Left ventricle myocardium inferior (tissue), 1 donor: Measurements from ENCODE around the gene RNU6-9. TPM values are rescaled to one million over a fixed set of nuclear protein-coding genes. Genes with fewer than 3 reads are reported as not detected.

Experiments
- DNase-seq: peaks from one replicate; pipeline ENCODE4 v3.0.0-alpha.2; 2020
- H3K27ac ChIP-seq: fragments of 200-600 bp; replicated peaks from 2 replicates; pipeline ENCODE4 v1.8.0; 2021
- H3K27me3 ChIP-seq: fragments of 200-600 bp; 2 replicates; pipeline ENCODE4 v1.8.0; 2021; ENCODE audit warnings: low read depth
- H3K36me3 ChIP-seq: fragments of 200-600 bp; 2 replicates; pipeline ENCODE4 v1.8.0; 2021
- H3K4me1 ChIP-seq: fragments of 200-600 bp; 2 replicates; pipeline ENCODE4 v1.8.0; 2021
- H3K4me3 ChIP-seq: fragments of 200-600 bp; 2 replicates; pipeline ENCODE4 v1.8.0; 2021; ENCODE audit warnings: mild to moderate bottlenecking, moderate library complexity
- H3K9me3 ChIP-seq: fragments of 200-600 bp; replicated peaks from 2 replicates; pipeline ENCODE4 v1.8.0; 2021
- CTCF ChIP-seq: fragments of 200-600 bp; IDR thresholded peaks from 2 replicates; pipeline ENCODE4 v1.8.0; 2021; ENCODE audit warnings: antibody characterized with exemption, mild to moderate bottlenecking, borderline replicate concordance
- intact Hi-C: fragments of 100-400 bp; cut with micrococcal nuclease; formaldehyde crosslinking; loops from one replicate; pipeline ENCODE4 v1.11.0; 2022
- total RNA-seq: library from RNA; stranded (reverse); fragmentation: NEBNext Ultra II Directional; extraction: Animal tissue kit (Norgen Biotek cat#: 25700); gene quantifications from one replicate; pipeline ENCODE4 v1.2.1, GENCODE V29; 2021
- donor health status: DM: no; HTN: yes; CAD: no; lungs with severe emphysema.

The RNU6-9 gene
- total RNA-seq, 1 donor from 2014 or later, result not detected

GRCh38 chr19:926589-927350 lies 33.5 kb downstream of the RNU6-9 start:
- TF ChIP-seq CTCF, result no peak
- no peaks in the 10 kb centered on the region for H3K9me3 ChIP-seq
- peak overlapping the region; percentile 88 for H3K27ac ChIP-seq
- peaks cover 49% of the 10 kb centered on the region for H3K4me1 ChIP-seq
- peaks cover 7% of the 10 kb centered on the region for H3K36me3 ChIP-seq
- no peaks in the 10 kb centered on the region for H3K27me3 ChIP-seq
- intact Hi-C loops, result loop anchor here (10.0 kb wide), 1 partner anchor 162 kb away; no protein-coding TSS in a partner anchor
- peak; percentile 70 for DNase-seq
- H3K4me3 ChIP-seq, result peak overlapping the region; percentile 91

GRCh38 chr19:927351-927779 lies 34.1 kb downstream of the RNU6-9 start:
- DNase-seq, result no peak
- intact Hi-C loops, result loop anchor here (10.0 kb wide), 1 partner anchor 163 kb away; no protein-coding TSS in a partner anchor

GRCh38 chr19:927780-928401 lies 34.6 kb downstream of the RNU6-9 start:
- Histone ChIP-seq H3K4me1 (peaks cover 59% of the 10 kb centered on the region), H3K36me3 (peaks cover 7% of the 10 kb centered on the region), H3K27ac (peak overlapping the region; percentile 88), H3K9me3 (no peaks in the 10 kb centered on the region), H3K27me3 (no peaks in the 10 kb centered on the region), H3K4me3 (peak overlapping the region; percentile 91)
- intact Hi-C loops, result loop anchor here (10.0 kb wide), 1 partner anchor 163 kb away; no protein-coding TSS in a partner anchor
- no peak for DNase-seq
- TF ChIP-seq CTCF, result no peak

More at GRCh38 chr19:927351-927779, 34.1 kb downstream of the RNU6-9 start:
- no peak for TF ChIP-seq CTCF
- H3K9me3 ChIP-seq, result no peaks in the 10 kb centered on the region
- H3K27ac ChIP-seq, result peak overlapping the region; percentile 88
- no peaks in the 10 kb centered on the region for H3K27me3 ChIP-seq
- peaks cover 54% of the 10 kb centered on the region for H3K4me1 ChIP-seq
- H3K4me3 ChIP-seq, result peak overlapping the region; percentile 91
- H3K36me3 ChIP-seq, result peaks cover 7% of the 10 kb centered on the region

GRCh38 chr19:928471-929202 lies 35.4 kb downstream of the RNU6-9 start:
- intact Hi-C loops, result loop anchor here (10.0 kb wide), 1 partner anchor 164 kb away; no protein-coding TSS in a partner anchor
- Histone ChIP-seq H3K27ac (no peak overlapping the region), H3K36me3 (peaks cover 7% of the 10 kb centered on the region), H3K4me3 (no peak overlapping the region), H3K4me1 (peaks cover 63% of the 10 kb centered on the region), H3K27me3 (no peaks in the 10 kb centered on the region), H3K9me3 (no peaks in the 10 kb centered on the region)
- DNase-seq, result no peak
- no peak for TF ChIP-seq CTCF

- Histone ChIP-seq H3K4me1 (peaks cover 66% of the 10 kb centered on the region), H3K9me3 (no peaks in the 10 kb centered on the region), H3K27ac (no peak overlapping the region), H3K4me3 (no peak overlapping the region), H3K36me3 (peaks cover 7% of the 10 kb centered on the region), H3K27me3 (no peaks in the 10 kb centered on the region)
- no peak for DNase-seq
- TF ChIP-seq CTCF, result no peak
- intact Hi-C loops, result loop anchor here (10.0 kb wide), 1 partner anchor 165 kb away; no protein-coding TSS in a partner anchor
These were observed 36.1 kb downstream of the RNU6-9 start for GRCh38 chr19:929203-929890.
